DND-41 (cell line): Measurements from ENCODE around the gene FBXL15.

Experiments used
- ATAC-seq: fragments of 200-7000 bp; cut with Tn5 transposase; 3 replicates; pipeline ENCODE4 v1.9.1; 2021; ENCODE audit warnings: low read depth; ENCODE audit not compliant: insufficient read depth
- DNase-seq: peaks from one replicate; pipeline ENCODE4 v3.0.0-alpha.2; 2020
- H2AFZ ChIP-seq: 2 replicates; pipeline ENCODE4 v1.6.0; 2012; ENCODE audit warnings: low read depth, low read length
- H3K27ac ChIP-seq: 2 replicates; pipeline ENCODE4 v1.5.1; 2012; ENCODE audit warnings: low read length, inconsistent platforms
- H3K27me3 ChIP-seq: fragments of 200-600 bp; sonication (generic); 2 replicates; pipeline ENCODE4 v1.6.0; 2012; ENCODE audit warnings: low read length, mild to moderate bottlenecking, inconsistent platforms; ENCODE audit not compliant: insufficient read depth, poor library complexity
- H3K36me3 ChIP-seq: 2 replicates; pipeline ENCODE4 v1.5.1; 2012; ENCODE audit warnings: low read length, inconsistent platforms; ENCODE audit not compliant: insufficient read depth
- H3K4me1 ChIP-seq: 2 replicates; pipeline ENCODE4 v1.5.1; 2012; ENCODE audit warnings: mild to moderate bottlenecking, low read length; ENCODE audit not compliant: insufficient read depth
- H3K4me2 ChIP-seq: 2 replicates; pipeline ENCODE4 v1.6.0; 2012; ENCODE audit warnings: mild to moderate bottlenecking, moderate library complexity, low read length, inconsistent platforms; ENCODE audit not compliant: insufficient read depth
- H3K4me3 ChIP-seq, 2 experiments: fragments of 200-600 bp in 1 of 2; shearing (Covaris generic) in 1 of 2; 2 replicates each; pipeline ENCODE4 v1.5.1; 2012 to 2016; ENCODE audit warnings: inconsistent platforms in 2 of 2, low read length in 2 of 2, mild to moderate bottlenecking in 2 of 2, low read depth in 1 of 2, moderate library complexity in 1 of 2
- H3K79me2 ChIP-seq: 2 replicates; pipeline ENCODE4 v1.6.0; 2012; ENCODE audit warnings: low read length, inconsistent platforms; ENCODE audit not compliant: insufficient read depth
- H3K9ac ChIP-seq: 2 replicates; pipeline ENCODE4 v1.6.0; 2012; ENCODE audit warnings: low read depth, mild to moderate bottlenecking, inconsistent platforms, low read length, moderate library complexity
- H3K9me3 ChIP-seq: 2 replicates; pipeline ENCODE4 v1.5.1; 2012; ENCODE audit warnings: low read length, moderate library complexity, mild to moderate bottlenecking, inconsistent platforms; ENCODE audit not compliant: insufficient read depth, severe bottlenecking
- H4K20me1 ChIP-seq: 2 replicates; pipeline ENCODE4 v1.6.0; 2012; ENCODE audit warnings: low read length; ENCODE audit not compliant: insufficient read depth
- EZH2 ChIP-seq: IDR thresholded peaks from 3 replicates; pipeline ENCODE4 v1.6.1; 2012; ENCODE audit warnings: borderline replicate concordance, low read depth, mild to moderate bottlenecking, moderate library complexity, low read length, inconsistent platforms; ENCODE audit not compliant: severe bottlenecking
- TF ChIP-seq, protein P1 (sequence below): IDR thresholded peaks from 2 replicates; pipeline ENCODE4 v1.5.1; 2012; ENCODE audit warnings: borderline replicate concordance, low read length, moderate library complexity, mild to moderate bottlenecking; ENCODE audit not compliant: poor library complexity, severe bottlenecking; ENCODE audit errors: extremely low read depth

Gene FBXL15

GRCh38 chr10:102465466-102465865 lies 44.8 kb downstream of the FBXL15 start:
- H3K36me3 ChIP-seq, result 0 out of 2 replicates have a peak, but pooled peaks cover under 1% of the 10 kb centered on the region
- no peaks in the 10 kb centered on the region for H3K27me3 ChIP-seq
- H3K4me2 ChIP-seq, result no peak overlapping the region
- peaks cover 5% of the 10 kb centered on the region; the same call in 1 of the 2 replicates for H3K79me2 ChIP-seq
- no peaks in the 10 kb centered on the region for H3K9me3 ChIP-seq
- ATAC-seq, result no peak
- H3K27ac ChIP-seq, result no peak overlapping the region
- H3K9ac ChIP-seq, result no peak overlapping the region
- no peak for DNase-seq
- H3K4me3 ChIP-seq, result no peak overlapping the region
- H3K4me1 ChIP-seq, result peaks cover 24% of the 10 kb centered on the region
- no peak for TF ChIP-seq EZH2
- TF ChIP-seq, protein P1, sequence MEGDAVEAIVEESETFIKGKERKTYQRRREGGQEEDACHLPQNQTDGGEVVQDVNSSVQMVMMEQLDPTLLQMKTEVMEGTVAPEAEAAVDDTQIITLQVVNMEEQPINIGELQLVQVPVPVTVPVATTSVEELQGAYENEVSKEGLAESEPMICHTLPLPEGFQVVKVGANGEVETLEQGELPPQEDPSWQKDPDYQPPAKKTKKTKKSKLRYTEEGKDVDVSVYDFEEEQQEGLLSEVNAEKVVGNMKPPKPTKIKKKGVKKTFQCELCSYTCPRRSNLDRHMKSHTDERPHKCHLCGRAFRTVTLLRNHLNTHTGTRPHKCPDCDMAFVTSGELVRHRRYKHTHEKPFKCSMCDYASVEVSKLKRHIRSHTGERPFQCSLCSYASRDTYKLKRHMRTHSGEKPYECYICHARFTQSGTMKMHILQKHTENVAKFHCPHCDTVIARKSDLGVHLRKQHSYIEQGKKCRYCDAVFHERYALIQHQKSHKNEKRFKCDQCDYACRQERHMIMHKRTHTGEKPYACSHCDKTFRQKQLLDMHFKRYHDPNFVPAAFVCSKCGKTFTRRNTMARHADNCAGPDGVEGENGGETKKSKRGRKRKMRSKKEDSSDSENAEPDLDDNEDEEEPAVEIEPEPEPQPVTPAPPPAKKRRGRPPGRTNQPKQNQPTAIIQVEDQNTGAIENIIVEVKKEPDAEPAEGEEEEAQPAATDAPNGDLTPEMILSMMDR, result no peak
- no peak overlapping the region for H2AFZ ChIP-seq
- peaks cover 5% of the 10 kb centered on the region; the same call in 1 of the 2 replicates for H4K20me1 ChIP-seq

DNA sequence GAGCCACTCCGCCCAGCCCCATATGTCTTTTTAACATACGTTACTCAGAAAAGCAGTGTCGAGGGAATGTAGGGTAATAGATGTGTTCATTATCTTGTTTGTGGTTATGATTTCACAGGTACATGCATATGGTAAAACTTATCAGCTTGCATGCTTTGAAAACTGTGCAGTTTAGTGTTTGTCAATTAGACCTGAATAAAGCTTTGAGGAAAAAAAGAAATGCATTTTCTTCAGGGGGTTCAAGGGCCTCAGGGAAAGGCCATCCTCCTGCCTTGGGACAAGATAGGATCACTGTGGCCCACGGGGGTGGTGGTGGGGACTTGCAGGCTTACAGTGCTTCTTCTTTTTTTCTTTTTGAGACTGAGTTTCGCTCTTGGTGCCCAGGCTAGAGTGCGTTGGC lies 46.7 kb downstream of the FBXL15 start:
- no peaks in the 10 kb centered on the region for H3K27me3 ChIP-seq
- TF ChIP-seq EZH2, result no peak
- peaks cover 4% of the 10 kb centered on the region; the same call in 1 of the 2 replicates for H3K36me3 ChIP-seq
- no peak overlapping the region for H3K4me3 ChIP-seq
- H3K27ac ChIP-seq, result no peak overlapping the region
- H2AFZ ChIP-seq, result no peak overlapping the region
- H4K20me1 ChIP-seq, result peaks cover 5% of the 10 kb centered on the region; the same call in 1 of the 2 replicates
- peaks cover 6% of the 10 kb centered on the region for H3K4me1 ChIP-seq
- DNase-seq (no peak), ATAC-seq (no peak)
- H3K4me2 ChIP-seq, result no peak overlapping the region
- no peak overlapping the region for H3K9ac ChIP-seq
- no peaks in the 10 kb centered on the region for H3K9me3 ChIP-seq
- no peaks in the 10 kb centered on the region for H3K79me2 ChIP-seq

DNA sequence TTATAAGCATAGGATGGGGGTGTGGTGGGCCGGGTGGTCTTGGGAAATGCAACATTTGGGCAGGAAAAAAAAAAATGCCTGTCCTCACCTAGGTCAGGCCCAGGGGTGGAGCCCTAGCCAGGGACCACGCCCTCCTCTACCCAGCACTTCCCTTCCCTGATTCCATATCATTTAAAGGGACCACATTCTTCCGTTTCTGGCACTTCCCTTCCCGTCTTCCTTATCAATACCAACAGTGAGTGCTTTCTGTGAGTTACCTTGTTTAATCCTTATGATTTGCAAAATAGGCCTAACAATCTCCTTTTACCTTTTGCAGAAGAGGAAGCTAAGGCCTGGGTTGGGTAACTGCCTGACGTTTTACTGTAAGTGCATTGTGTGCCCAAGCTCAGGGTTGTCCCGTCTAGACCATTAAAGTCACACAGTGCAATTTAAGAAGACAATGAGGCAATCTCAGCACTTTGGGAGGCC lies 47.4 kb downstream of the FBXL15 start:
- Histone ChIP-seq H3K9me3 (no peaks in the 10 kb centered on the region), H3K27me3 (no peaks in the 10 kb centered on the region), H3K9ac (no peak overlapping the region), H3K4me3 (no peak overlapping the region), H3K36me3 (peaks cover 4% of the 10 kb centered on the region; the same call in 1 of the 2 replicates), H2AFZ (no peak overlapping the region), H4K20me1 (peaks cover 5% of the 10 kb centered on the region; the same call in 1 of the 2 replicates), H3K79me2 (no peaks in the 10 kb centered on the region), H3K4me2 (no peak overlapping the region), H3K27ac (no peak overlapping the region), H3K4me1 (no peaks in the 10 kb centered on the region)
- DNase-seq (no peak), ATAC-seq (no peak)
- no peak for TF ChIP-seq EZH2
- TF ChIP-seq, protein P1, result no peak

GRCh38 chr10:102468683-102469082 lies 48.0 kb downstream of the FBXL15 start:
- Histone ChIP-seq H3K9me3 (no peaks in the 10 kb centered on the region), H3K4me2 (no peak overlapping the region), H3K36me3 (peaks cover 5% of the 10 kb centered on the region; the same call in 1 of the 2 replicates), H3K27me3 (no peaks in the 10 kb centered on the region), H2AFZ (no peak overlapping the region), H3K79me2 (no peaks in the 10 kb centered on the region), H3K27ac (no peak overlapping the region), H3K9ac (no peak overlapping the region), H3K4me3 (no peak overlapping the region), H4K20me1 (peaks cover 5% of the 10 kb centered on the region; the same call in 1 of the 2 replicates), H3K4me1 (no peaks in the 10 kb centered on the region)
- no peak for DNase-seq
- no peak for TF ChIP-seq EZH2
- TF ChIP-seq, protein P1, result no peak
- ATAC-seq, result no peak
